Transverse colon (tissue), 3 donors: ENCODE results near the gene NPIPA1.
"Not testable (repeated sequence)": the region's sequence is repeated elsewhere in the genome, so short reads cannot be mapped to it uniquely, and the experiment has no call there.

Experiments
- CTCF ChIP-seq, 5 experiments: fragments of 200-600 bp in 3 of 5; fragments of 450-650 bp in 2 of 5; sonication (generic) in 3 of 5; IDR thresholded peaks; 1 replicate in 2 of 5; 2 replicates in 3 of 5; pipeline ENCODE4 v1.5.1; 2016 to 2017; ENCODE audit warnings: antibody characterized with exemption in 5 of 5, inconsistent platforms in 3 of 5, mild to moderate bottlenecking in 2 of 5, moderate library complexity in 1 of 5
- EP300 ChIP-seq: sonication (generic); formaldehyde crosslinking; IDR thresholded peaks from one replicate; pipeline ENCODE4 v1.6.1; 2017; ENCODE audit warnings: antibody characterized with exemption, low read depth

DNA sequence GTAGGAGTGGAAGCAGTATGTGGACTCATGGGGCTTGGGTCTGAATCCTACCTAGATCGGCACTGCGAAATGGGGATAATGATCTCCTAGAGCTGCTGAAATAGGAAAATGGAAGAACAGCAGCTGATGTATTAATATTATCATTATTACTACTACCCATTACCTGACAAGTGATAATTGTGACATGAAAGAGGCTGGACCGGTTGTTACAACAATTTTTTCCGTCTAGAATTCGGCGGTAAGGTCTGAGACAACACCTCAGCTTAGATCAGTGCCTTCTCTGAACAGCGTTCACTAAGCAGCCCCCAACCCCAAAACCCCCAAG lies 37.0 kb downstream of the NPIPA1 start:
- TF ChIP-seq CTCF (IDR thresholded peaks at IDR 0.05); EP300: not testable (repeated sequence)
